ENCODE data around the gene SUGT1. TPM values are rescaled to one million over a fixed set of nuclear protein-coding genes. Genes with fewer than 3 reads are reported as not detected.
"Not testable (repeated sequence)": the region's sequence is repeated elsewhere in the genome, so short reads cannot be mapped to it uniquely, and the experiment has no call there.

SUGT1 gene
- polyA plus RNA-seq, 1 donor from 2014 or later = 57.5 TPM

- no peak overlapping the region for H3K9ac ChIP-seq (ENCODE audit: low read length)
- H3K27me3 ChIP-seq (ENCODE audit: insufficient read depth, low read depth, low read length) = no peaks in the 10 kb centered on the region
- no peaks in the 10 kb centered on the region for H3F3A ChIP-seq (ENCODE audit: insufficient read depth, low read length, poor library complexity, severe bottlenecking)
- TF ChIP-seq MXI1 (conservative IDR thresholded peaks at IDR 0.05; ENCODE audit: poor library complexity, severe bottlenecking) (no peak), SMC3 (conservative IDR thresholded peaks at IDR 0.05; ENCODE audit: poor library complexity) (no peak), POLR2AphosphoS5 (IDR thresholded peaks at IDR 0.05) (no peak), EZH2 (IDR thresholded peaks at IDR 0.05; ENCODE audit: borderline replicate concordance, insufficient read depth, low read length, poor library complexity, severe bottlenecking) (no peak), RAD21 (conservative IDR thresholded peaks at IDR 0.05) (no peak), EP300 (conservative IDR thresholded peaks at IDR 0.05; ENCODE audit: poor library complexity, severe bottlenecking) (no peak), TAF1 (IDR thresholded peaks at IDR 0.05; ENCODE audit: low read depth) (no peak)
- TF ChIP-seq, protein P1, sequence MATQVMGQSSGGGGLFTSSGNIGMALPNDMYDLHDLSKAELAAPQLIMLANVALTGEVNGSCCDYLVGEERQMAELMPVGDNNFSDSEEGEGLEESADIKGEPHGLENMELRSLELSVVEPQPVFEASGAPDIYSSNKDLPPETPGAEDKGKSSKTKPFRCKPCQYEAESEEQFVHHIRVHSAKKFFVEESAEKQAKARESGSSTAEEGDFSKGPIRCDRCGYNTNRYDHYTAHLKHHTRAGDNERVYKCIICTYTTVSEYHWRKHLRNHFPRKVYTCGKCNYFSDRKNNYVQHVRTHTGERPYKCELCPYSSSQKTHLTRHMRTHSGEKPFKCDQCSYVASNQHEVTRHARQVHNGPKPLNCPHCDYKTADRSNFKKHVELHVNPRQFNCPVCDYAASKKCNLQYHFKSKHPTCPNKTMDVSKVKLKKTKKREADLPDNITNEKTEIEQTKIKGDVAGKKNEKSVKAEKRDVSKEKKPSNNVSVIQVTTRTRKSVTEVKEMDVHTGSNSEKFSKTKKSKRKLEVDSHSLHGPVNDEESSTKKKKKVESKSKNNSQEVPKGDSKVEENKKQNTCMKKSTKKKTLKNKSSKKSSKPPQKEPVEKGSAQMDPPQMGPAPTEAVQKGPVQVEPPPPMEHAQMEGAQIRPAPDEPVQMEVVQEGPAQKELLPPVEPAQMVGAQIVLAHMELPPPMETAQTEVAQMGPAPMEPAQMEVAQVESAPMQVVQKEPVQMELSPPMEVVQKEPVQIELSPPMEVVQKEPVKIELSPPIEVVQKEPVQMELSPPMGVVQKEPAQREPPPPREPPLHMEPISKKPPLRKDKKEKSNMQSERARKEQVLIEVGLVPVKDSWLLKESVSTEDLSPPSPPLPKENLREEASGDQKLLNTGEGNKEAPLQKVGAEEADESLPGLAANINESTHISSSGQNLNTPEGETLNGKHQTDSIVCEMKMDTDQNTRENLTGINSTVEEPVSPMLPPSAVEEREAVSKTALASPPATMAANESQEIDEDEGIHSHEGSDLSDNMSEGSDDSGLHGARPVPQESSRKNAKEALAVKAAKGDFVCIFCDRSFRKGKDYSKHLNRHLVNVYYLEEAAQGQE (IDR thresholded peaks at IDR 0.05; ENCODE audit: borderline replicate concordance) = no peak
- TF ChIP-seq, protein P2, sequence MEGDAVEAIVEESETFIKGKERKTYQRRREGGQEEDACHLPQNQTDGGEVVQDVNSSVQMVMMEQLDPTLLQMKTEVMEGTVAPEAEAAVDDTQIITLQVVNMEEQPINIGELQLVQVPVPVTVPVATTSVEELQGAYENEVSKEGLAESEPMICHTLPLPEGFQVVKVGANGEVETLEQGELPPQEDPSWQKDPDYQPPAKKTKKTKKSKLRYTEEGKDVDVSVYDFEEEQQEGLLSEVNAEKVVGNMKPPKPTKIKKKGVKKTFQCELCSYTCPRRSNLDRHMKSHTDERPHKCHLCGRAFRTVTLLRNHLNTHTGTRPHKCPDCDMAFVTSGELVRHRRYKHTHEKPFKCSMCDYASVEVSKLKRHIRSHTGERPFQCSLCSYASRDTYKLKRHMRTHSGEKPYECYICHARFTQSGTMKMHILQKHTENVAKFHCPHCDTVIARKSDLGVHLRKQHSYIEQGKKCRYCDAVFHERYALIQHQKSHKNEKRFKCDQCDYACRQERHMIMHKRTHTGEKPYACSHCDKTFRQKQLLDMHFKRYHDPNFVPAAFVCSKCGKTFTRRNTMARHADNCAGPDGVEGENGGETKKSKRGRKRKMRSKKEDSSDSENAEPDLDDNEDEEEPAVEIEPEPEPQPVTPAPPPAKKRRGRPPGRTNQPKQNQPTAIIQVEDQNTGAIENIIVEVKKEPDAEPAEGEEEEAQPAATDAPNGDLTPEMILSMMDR (IDR thresholded peaks at IDR 0.05; ENCODE audit: poor library complexity, severe bottlenecking) = no peak
- H3K27ac ChIP-seq (ENCODE audit: low read length) = no peak overlapping the region
- H3K79me2 ChIP-seq (replicated peaks; ENCODE audit: insufficient read depth, low read length) = no peaks in the 10 kb centered on the region
- no peak overlapping the region for H3K4me3 ChIP-seq (ENCODE audit: low read length)
- H3K9me3 ChIP-seq (ENCODE audit: low read length) = no peaks in the 10 kb centered on the region
- no peaks in the 10 kb centered on the region for H4K20me1 ChIP-seq (ENCODE audit: insufficient read depth)
- H3K36me3 ChIP-seq (ENCODE audit: insufficient read depth, low read length) = no peaks in the 10 kb centered on the region
- H2AFZ ChIP-seq (ENCODE audit: low read depth, low read length) = no peak overlapping the region
- H3K9me2 ChIP-seq (ENCODE audit: insufficient read depth, low read length) = no peaks in the 10 kb centered on the region
- H3K4me2 ChIP-seq (ENCODE audit: low read length) = no peak overlapping the region
Measured at GRCh38 chr13:52713894-52714293, 61.3 kb downstream of the SUGT1 start.

DNA sequence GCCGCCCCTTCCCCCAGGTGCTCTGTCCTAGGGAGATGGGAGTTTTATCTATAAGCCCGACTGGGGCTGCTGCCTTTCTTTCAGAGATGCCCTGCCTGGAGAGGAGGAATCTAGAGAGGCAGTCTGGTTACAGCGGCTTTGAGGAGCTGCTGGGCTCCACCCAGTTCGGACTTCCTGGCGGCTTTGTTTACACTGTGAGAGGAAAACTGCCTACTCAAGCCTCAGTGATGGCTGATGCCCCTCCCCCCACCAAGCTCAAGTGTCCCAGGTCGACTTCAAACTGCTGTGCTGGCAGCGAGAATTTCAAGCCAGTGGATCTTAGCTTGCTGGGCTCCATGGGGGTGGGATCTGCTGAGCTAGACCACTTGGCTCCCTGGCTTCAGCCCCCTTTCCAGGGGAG, 68.3 kb downstream of the SUGT1 start:
- H3K9me3 ChIP-seq (ENCODE audit: low read length); H3K27ac ChIP-seq (ENCODE audit: low read length); H3K79me2 ChIP-seq (replicated peaks; ENCODE audit: insufficient read depth, low read length); H3F3A ChIP-seq (ENCODE audit: insufficient read depth, low read length, poor library complexity, severe bottlenecking); H2AFZ ChIP-seq (ENCODE audit: low read depth, low read length); H3K9ac ChIP-seq (ENCODE audit: low read length); H3K36me3 ChIP-seq (ENCODE audit: insufficient read depth, low read length); H3K27me3 ChIP-seq (ENCODE audit: insufficient read depth, low read depth, low read length); H3K4me3 ChIP-seq (ENCODE audit: low read length); H3K4me2 ChIP-seq (ENCODE audit: low read length); H3K9me2 ChIP-seq (ENCODE audit: insufficient read depth, low read length); H4K20me1 ChIP-seq (ENCODE audit: insufficient read depth): not testable (repeated sequence)

DNA sequence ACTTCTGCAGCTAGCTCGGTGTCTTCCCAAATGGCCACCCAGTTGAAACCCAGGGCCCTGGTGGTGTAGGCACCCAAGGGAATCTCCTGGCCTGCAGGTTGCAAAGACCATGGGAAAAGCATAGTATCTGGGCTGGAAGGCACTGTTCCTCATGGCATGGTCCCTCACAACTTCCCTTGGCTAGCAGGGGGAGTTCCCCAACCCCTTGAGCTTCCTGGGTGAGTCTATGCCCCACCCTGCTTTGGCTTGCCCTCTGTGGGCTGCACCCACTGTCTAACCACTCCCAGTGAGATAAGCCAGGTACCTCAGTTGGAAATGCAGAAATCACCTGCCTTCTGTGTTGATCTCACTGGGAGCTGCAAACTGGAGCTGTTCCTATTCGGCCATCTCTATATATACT, 68.7 kb downstream of the SUGT1 start:
- H3K27me3 ChIP-seq (ENCODE audit: insufficient read depth, low read depth, low read length); H3K36me3 ChIP-seq (ENCODE audit: insufficient read depth, low read length); H3F3A ChIP-seq (ENCODE audit: insufficient read depth, low read length, poor library complexity, severe bottlenecking); H3K4me2 ChIP-seq (ENCODE audit: low read length); H2AFZ ChIP-seq (ENCODE audit: low read depth, low read length); H3K9me2 ChIP-seq (ENCODE audit: insufficient read depth, low read length); H3K79me2 ChIP-seq (replicated peaks; ENCODE audit: insufficient read depth, low read length); H3K27ac ChIP-seq (ENCODE audit: low read length); H3K4me3 ChIP-seq (ENCODE audit: low read length); H3K9ac ChIP-seq (ENCODE audit: low read length); H3K9me3 ChIP-seq (ENCODE audit: low read length); H4K20me1 ChIP-seq (ENCODE audit: insufficient read depth): not testable (repeated sequence)

Measured in neural cell (in vitro differentiated cells).